NCI-H146 (cell line): ENCODE data around the gene NANS.
"Not testable (repeated sequence)": the region's sequence is repeated elsewhere in the genome, so short reads cannot be mapped to it uniquely, and the experiment has no call there.

Experiments used
- DNase-seq: peaks from one replicate; lab custom pipeline; 2025; lab: John Stamatoyannopoulos, UW

Gene NANS

DNA sequence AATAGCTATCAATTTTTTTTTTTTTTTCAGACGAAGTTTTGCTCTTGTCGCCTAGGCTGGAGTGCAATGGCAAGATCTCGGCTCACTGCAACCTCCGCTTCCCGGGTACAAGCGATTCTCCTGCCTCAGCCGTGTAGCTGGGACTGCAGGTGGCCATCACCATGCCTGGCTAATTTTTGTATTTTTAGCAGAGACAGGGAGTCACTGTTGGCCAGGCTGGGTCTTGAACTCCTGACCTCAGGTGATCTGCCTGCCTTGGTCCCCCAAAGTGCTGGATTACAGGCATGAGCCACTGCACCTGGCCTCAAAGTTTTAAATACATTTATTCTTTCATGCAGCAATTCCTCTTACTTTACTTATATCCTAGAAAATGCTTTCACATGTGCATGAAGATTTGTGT is 44.9 kb downstream of the NANS start:
- DNase-seq = no peak

DNA sequence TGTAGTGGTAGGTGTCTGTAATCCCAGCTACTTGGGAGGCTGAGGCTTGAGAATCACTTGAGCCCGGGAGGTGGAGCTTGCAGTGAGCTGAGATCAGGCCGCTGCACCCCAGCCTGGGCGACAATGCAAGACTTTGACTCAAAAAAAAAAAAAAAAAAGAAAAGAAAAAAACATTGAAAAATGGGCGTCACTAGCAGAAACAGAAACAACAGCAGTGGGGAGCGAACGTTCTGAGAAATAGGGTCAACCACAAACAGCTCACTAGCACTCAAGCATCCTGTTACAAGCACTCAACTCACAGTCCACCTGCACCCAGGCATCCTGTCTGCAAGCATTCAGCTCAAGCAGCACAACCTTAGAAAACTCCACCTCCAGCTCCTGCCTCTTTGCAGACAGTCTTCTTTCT is 45.3 kb downstream of the NANS start:
- no peak for DNase-seq

GRCh38 chr9:98104445-98104881 is 47.9 kb downstream of the NANS start:
- DNase-seq = no peak

GRCh38 chr9:98105006-98105405 is 48.5 kb downstream of the NANS start:
- no peak for DNase-seq

- no peak for DNase-seq
These were observed 51.4 kb downstream of the NANS start for GRCh38 chr9:98107926-98108325.

DNA sequence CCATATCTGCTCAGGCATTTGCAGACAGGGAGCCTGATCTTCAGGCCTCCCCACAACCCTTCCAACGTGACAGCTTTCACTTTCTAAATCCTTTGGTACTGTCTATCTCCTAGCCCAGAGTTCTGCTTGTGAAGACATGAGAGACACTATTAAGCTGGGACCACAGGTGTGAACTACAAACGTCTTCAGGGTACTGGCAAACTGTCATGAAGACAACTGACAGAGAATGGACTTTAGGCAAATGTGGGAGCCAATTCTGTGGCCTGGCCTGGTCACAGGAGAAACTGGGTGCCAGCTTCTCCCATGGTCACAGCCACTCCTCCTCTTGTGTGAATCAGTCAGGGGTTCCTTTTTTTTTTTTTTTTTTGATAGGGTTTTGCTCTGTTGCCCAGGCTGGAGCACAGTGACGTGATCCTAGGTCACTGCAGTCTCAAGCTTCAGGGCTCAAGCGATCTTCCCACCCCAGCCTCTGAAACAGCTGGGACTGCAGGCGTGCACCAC is 52.0 kb downstream of the NANS start:
- DNase-seq = no peak

DNA sequence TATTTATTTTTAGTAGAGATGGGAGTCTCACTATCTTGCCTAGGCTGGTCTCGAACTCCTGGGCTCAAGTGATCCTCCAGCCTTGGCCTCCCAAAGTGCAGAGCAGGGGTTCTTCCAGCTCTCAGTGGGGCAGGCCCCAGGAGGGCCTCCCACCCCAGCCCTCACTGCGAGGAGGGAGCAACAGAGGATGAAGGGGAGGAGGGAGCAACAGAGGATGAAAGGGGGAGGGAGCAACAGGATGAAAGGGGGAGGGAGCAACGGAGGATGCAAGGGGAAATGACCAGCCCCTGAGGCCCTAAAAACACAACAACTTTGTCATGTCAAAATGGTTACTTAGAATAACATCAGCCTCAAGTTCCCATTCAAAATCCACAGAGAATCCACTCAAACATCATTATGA is 52.5 kb downstream of the NANS start:
- DNase-seq = no peak

DNA sequence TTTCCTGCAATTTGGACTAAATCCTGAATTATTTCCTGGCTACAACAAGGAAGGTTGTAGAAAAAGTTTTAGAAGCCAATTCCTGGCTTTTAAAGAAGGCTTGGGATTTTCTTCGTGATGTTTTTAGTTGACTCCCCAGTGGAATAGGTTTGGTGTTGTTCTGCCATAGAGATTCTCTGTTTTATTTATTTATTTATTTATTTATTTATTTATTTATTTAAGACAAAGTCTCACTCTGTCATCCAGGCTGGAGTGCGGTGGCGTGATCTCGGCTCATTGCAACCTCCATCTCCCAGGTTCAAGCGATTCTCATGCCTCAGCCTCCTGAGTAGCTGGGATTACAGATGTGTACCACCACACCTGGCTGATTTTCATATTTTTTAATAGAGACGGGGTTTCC is 60.6 kb downstream of the NANS start:
- not testable (repeated sequence) for DNase-seq

DNA sequence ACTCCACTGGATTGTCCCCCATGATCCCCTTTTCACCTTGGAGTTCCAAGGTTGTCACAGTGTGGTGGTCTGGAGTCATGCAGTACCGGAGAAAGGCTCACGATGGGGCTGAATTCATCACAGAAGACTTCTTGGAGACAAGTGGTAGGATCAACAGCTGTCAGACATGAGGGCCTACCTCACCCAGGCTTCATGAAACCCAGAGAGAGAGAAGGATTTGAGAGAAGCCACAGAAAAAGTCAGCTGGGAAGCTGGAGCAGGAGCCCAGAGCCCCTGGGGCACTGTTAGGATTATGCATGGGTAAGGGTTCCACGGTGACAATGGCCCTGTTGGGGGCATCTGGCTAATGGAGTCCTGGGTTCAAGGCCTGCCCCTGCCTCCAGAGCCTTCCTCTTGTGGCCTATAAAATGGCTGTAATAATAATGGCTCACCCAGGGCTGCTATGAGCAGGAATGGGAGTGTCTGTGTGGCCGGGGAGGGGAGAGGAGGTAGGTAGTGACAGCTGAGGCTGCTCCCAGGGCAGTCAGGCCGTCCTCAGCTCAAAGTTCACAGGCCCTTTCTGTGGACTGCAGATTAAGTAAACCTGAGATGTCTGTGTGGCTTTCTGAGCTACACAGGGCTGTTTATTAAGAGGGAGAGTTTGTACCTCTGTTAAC is 61.6 kb downstream of the NANS start:
- no peak for DNase-seq

GRCh38 chr9:98118640-98119601 is 62.4 kb downstream of the NANS start, which contains the start of gene TRIM14:
Gene TRIM14, minus strand, starts transcription at chr9:98119222. Its CDS starts 34 bp downstream, at chr9:98119188.
- peak; percentile 51 for DNase-seq

GRCh38 chr9:98120476-98120875 is 63.9 kb downstream of the NANS start:
- DNase-seq = no peak

GRCh38 chr9:98121058-98121457 is 64.5 kb downstream of the NANS start:
- DNase-seq = no peak

DNA sequence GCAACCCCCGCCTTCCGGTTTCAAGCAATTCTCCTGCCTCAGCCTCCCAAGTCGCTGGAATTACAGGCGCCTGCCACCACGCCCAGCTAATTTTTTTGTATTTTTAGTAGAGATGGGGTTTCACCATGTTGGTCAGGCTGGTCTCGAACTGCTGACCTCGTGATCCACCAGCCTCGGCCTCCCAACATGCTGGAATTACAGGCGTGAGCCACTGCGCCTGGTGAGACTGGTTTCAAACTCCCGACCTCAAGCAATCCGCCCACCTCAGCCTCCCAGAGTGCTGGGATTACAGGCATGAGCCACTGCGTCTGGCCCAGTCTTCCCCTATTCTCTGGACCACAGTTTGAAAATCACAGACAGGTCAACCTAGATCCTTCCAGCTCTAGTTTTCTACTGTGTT is 67.6 kb downstream of the NANS start:
- DNase-seq = not testable (repeated sequence)

GRCh38 chr9:98124637-98125426 is 68.3 kb downstream of the NANS start:
- DNase-seq = no peak

DNA sequence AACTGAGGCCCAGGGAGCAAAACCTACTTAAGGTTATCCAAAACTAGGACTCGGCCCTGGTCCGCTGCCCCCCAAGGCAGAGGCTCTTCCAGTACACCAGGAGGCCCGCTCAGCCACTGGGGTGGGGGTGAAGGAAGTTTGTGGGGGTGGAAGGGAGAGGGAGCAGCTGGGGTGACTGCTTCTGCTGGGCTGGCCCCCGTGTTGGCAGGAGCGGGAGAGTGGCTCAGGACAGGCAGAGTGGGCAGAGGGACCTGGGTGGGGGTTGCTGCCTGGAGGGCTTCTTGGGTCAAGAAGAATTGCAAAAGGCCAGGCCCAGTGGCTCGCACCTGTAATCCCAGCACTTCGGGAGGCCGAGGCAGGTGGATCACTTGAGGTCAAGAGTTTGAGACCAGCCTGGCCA is 70.7 kb downstream of the NANS start:
- no peak for DNase-seq

DNA sequence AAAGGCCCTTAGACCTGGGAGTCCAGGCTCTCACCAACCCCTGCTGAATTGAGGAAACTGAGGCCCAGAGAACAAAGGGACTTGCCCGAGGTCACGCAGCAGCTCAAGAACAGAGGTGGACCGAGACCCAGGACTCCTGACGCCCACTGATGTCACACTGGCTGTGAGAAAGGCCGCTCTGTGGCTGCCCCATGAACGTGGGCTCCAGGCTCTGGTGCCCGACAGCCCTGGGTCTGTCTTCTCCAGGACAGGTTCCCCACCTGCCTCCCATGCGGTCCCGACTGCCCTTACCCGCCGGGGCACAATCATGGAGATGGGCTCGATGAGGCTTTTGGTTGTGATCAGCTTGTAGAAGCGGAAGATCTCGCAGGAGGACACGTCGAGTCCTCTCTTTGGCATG is 71.8 kb downstream of the NANS start:
- DNase-seq = no peak

GRCh38 chr9:98129451-98129881 is 72.9 kb downstream of the NANS start:
- no peak for DNase-seq

- not testable (repeated sequence) for DNase-seq
These were observed 73.5 kb downstream of the NANS start for GRCh38 chr9:98130060-98130459.

- DNase-seq = no peak
These were observed 74.2 kb downstream of the NANS start for GRCh38 chr9:98130576-98131228.

GRCh38 chr9:98132158-98132557 is 75.6 kb downstream of the NANS start:
- peak; percentile 17 for DNase-seq
